HG03558 (cell line): ENCODE results near the gene ZNHIT3.

Experiments used
- ATAC-seq: cut with Tn5 transposase; IDR thresholded peaks from one replicate; pipeline ENCODE4 v1.9.1; 2021; ENCODE audit warnings: moderate number of reproducible peaks; ENCODE audit not compliant: unreplicated experiment; ENCODE audit errors: extremely low read depth

ZNHIT3 gene

DNA sequence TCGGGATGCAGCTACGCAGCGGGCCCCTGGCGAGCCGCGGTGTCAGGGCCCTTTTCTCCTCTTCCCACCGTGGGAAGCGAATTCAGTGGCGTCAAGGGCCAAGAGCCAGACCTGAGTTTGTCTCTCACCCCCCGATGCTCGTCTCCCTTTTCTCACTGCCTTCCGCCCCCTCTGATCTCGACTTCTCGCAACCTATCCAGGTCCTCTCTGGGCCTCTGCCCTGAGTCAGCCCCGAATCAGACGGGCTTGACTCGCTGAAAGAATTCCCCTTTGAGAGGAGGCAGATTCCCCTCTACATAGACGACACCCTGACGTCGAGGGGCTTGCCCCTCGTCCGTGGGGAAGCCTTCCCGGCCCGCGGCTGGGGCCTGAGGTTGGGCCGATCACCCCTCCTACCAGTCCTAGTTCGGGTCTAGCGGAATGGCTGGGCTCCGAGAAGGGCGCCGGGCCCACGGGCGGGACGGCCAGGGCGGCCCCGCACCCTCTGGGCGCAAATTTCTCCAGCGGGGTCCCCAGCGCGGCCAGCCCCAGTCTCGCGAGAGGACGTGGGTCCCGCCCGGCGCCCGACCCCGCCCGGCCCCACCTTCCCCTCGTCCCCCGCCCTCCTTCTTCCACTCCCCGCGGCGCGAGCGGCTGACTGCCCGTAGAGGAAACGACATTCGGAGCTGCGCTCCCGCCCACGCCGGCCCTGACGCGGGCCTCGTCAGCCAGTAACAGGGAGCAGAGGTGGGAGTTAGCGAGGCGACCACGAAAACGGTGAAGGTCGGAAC lies 58.0 kb downstream of the ZNHIT3 start, which contains the start of gene GGNBP2:
Gene GGNBP2, plus strand, starts transcription at position 613 of the 770 bp plus-strand sequence. CDS start 806 bp downstream, outside the sequence.
- peak; percentile 29 for ATAC-seq

DNA sequence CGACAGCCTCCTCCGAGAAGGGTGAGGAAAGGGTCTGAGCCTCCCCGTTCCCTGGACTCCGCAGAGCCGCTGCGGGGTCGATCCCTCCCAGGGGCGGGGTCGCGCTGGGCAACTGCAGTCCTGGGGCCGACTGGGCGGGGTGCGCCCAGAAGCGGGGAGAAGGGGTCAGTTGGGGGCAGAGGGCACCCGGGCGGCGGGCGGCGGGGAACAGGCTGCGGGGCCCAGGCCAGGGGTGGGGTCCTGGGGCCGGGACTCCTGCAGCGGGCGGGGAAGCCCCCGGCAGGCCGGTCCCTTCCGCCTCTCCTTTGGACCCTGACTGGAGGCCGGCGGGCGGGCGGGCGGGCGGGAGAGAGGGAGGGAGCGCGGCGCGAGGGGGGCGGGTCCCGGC lies 58.6 kb downstream of the ZNHIT3 start:
- no peak for ATAC-seq
